K562 (cell line): ENCODE data around the gene EML2. TPM values are rescaled to one million over a fixed set of nuclear protein-coding genes. Genes with fewer than 3 reads are reported as not detected.

Experiments used
- BCOR ChIP-seq: fragments of 450-650 bp; IDR thresholded peaks from 2 replicates; pipeline ENCODE4 v1.6.1; 2016
- GATA2 ChIP-seq: sonication (generic); formaldehyde crosslinking; IDR thresholded peaks from 2 replicates; pipeline ENCODE4 v1.4.0; 2020; ENCODE audit warnings: mild to moderate bottlenecking, missing genetic modification reagents
- GTF3C2 ChIP-seq: IDR thresholded peaks from 3 replicates; pipeline ENCODE4 v1.6.1; 2011; ENCODE audit warnings: borderline replicate concordance, mild to moderate bottlenecking, moderate library complexity; ENCODE audit not compliant: insufficient read length; ENCODE audit errors: extremely low read depth
- NR0B1 ChIP-seq: fragments of 450-650 bp; IDR thresholded peaks from one replicate; pipeline ENCODE4 v1.6.1; 2018; ENCODE audit warnings: mild to moderate bottlenecking, moderate library complexity; ENCODE audit not compliant: partially characterized antibody
- PPARD ChIP-seq: fragments of 250-450 bp; sonication (Bioruptor Pico); IDR thresholded peaks from 2 replicates; pipeline ENCODE4 v1.8.0; 2022; ENCODE audit warnings: inconsistent platforms, mild to moderate bottlenecking, moderate library complexity
- RUNX1 ChIP-seq: sonication (generic); IDR thresholded peaks from 2 replicates; pipeline ENCODE4 v1.6.1; 2016; ENCODE audit warnings: antibody characterized with exemption, low read depth
- SIN3B ChIP-seq: fragments of 450-650 bp; IDR thresholded peaks from 2 replicates; pipeline ENCODE4 v1.6.1; 2017; ENCODE audit warnings: low read depth, mild to moderate bottlenecking, moderate library complexity
- SMAD4 ChIP-seq: fragments of 250-450 bp; sonication (Bioruptor Pico); conservative IDR thresholded peaks from 2 replicates; pipeline ENCODE4 v1.8.0; 2021; ENCODE audit warnings: inconsistent platforms, mild to moderate bottlenecking, moderate library complexity
- SNRNP70 ChIP-seq: fragments of 200-400 bp; formaldehyde crosslinking; optimal IDR thresholded peaks from 2 replicates; pipeline ENCODE3; 2017; ENCODE audit warnings: low read depth, low read length
- SPI1 ChIP-seq: IDR thresholded peaks from 2 replicates; pipeline ENCODE4 v1.6.1; 2011; ENCODE audit warnings: low read depth, low read length, control low read depth, borderline replicate concordance
- SREBF1 ChIP-seq: fragments of 150-350 bp; IDR thresholded peaks from 2 replicates; pipeline ENCODE4 v1.6.1; 2014; ENCODE audit warnings: antibody characterized with exemption, low read depth, low read length, borderline replicate concordance
- SRSF9 ChIP-seq: fragments of 200-400 bp; formaldehyde crosslinking; IDR thresholded peaks from 2 replicates; pipeline ENCODE4 v1.6.1; 2017; ENCODE audit warnings: low read depth, low read length, borderline replicate concordance
- ZBTB33 ChIP-seq: sonication (generic); formaldehyde crosslinking; IDR thresholded peaks from 2 replicates; pipeline ENCODE4 v1.8.1; 2023; ENCODE audit warnings: mild to moderate bottlenecking, missing genetic modification reagents
- ZFP91 ChIP-seq: sonication (generic); formaldehyde crosslinking; IDR thresholded peaks from 2 replicates; pipeline ENCODE4 v1.8.0; 2022; ENCODE audit warnings: mild to moderate bottlenecking, missing genetic modification reagents
- ZNF212 ChIP-seq: fragments of 450-650 bp; formaldehyde crosslinking; IDR thresholded peaks from 2 replicates; pipeline ENCODE4 v1.4.0; 2020; ENCODE audit warnings: mild to moderate bottlenecking
- ZNF655 ChIP-seq: fragments of 250-450 bp; sonication (Bioruptor Pico); IDR thresholded peaks from 2 replicates; pipeline ENCODE4 v1.5.0; 2021
- ZNF780A ChIP-seq: fragments of 250-450 bp; sonication (Bioruptor Pico); IDR thresholded peaks from 2 replicates; pipeline ENCODE4 v1.5.0; 2021; ENCODE audit warnings: mild to moderate bottlenecking
- polyA plus RNA-seq, 8 experiments: library from polyadenylated mRNA; depleted of rRNA in 4 of 8; stranded (reverse) in 5 of 8; unstranded in 3 of 8; fragments of >200 nt; fragmentation: Nextera tagmentation in 2 of 8; fragmentation: Illumina TruSeq in 1 of 8; extraction: Ambion mirVana in 2 of 8; extraction: Trizol in 1 of 8; gene quantifications; 2 replicates each; pipeline versions ENCODE4 v1.2.1 to v1.2.3, GENCODE V29; 2011 to 2014; ENCODE audit warnings: inconsistent platforms in 1 of 8, missing spikeins in 1 of 8
- total RNA-seq, 7 experiments: library from RNA; depleted of rRNA in 6 of 7; stranded (reverse); fragments of >200 nt in 6 of 7; fragmentation: Illumina TruSeq in 2 of 7; extraction: Trizol in 2 of 7; gene quantifications; 2 replicates each; pipeline versions ENCODE4 v1.2.1 to v1.2.3, GENCODE V29; 2011 to 2021; ENCODE audit warnings: low replicate concordance in 1 of 7

EML2 gene
- total and polyA plus RNA-seq, 9 of the 15 experiments (the other 6 are each of a cell fraction or from before 2014, with no cell fraction given) = 2.6 to 69.6 (median 24.8) TPM

- no peak for TF ChIP-seq NR0B1
- TF ChIP-seq PPARD (CRISPR knock-in tag) = no peak
- TF ChIP-seq ZNF212 (CRISPR knock-in tag) = no peak
- TF ChIP-seq SIN3B = no peak
- TF ChIP-seq RUNX1 = no peak
- TF ChIP-seq SRSF9 = no peak
- no peak for TF ChIP-seq ZNF655
- peak; percentile 27; the same call in 1 of the 2 replicates for TF ChIP-seq SMAD4 (CRISPR knock-in tag)
- no peak for TF ChIP-seq ZFP91
- no peak for TF ChIP-seq SREBF1
- TF ChIP-seq GTF3C2 = no peak
- TF ChIP-seq GATA2 (CRISPR knock-in tag) = no peak
- no peak for TF ChIP-seq ZBTB33 (CRISPR knock-in tag)
- TF ChIP-seq BCOR = peak; percentile 38; the same call in 1 of the 2 replicates
- peak; percentile 47; the same call in 1 of the 2 replicates for TF ChIP-seq SPI1
- no peak for TF ChIP-seq ZNF780A (CRISPR knock-in tag)
- TF ChIP-seq SNRNP70 = no peak
Measured at GRCh38 chr19:45607071-45608029, 31.8 kb downstream of the EML2 start (continued).
